Activated CD4-positive, alpha-beta T cell treated with anti-CD3 and anti-CD28 coated beads, Interleukin-2, amount 50 U/mL, for 4 hours (primary cell): ENCODE data around the gene UROD.
"Not testable (repeated sequence)": the region's sequence is repeated elsewhere in the genome, so short reads cannot be mapped to it uniquely, and the experiment has no call there.

Experiments used
- DNase-seq, 2 experiments: peaks; one replicate each; pipeline ENCODE4 v3.0.0-alpha.2; 2020

The UROD gene

DNA sequence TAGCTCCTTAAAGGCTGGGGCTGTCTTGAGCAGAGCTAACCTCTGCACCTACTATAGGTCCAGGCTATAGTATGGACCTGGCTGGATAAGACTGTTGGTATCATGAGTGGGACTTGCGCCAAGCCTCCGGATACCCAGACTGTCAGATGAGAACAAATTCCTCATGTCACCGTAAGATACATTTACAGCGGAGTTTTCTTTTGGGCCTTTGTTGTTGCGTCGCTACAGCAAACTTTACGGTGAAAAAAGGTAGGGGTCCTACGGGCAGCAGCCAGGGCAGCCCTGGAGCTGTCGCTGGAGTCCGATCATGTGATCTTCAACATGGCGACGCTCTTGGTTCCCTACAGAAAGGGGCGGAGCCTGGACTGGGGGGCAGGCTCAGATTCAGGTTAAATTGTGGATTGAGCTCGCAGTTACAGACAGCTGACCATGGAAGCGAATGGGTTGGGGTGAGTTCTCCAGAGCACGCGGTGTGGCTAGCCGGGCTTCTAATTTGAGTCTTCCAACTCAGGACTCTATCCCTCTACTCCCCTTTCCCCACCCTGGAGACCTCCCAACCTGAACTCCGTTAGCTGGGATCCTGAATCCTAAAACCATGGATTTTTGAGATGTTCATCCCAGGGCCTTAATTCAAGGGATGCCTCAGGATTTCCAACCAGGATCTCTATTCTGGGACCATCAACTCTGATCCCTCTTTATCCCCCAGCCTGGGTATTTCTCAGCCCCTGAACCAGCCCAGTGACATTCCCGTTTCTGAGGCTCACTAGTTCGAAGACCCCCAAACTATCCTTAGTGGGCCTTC, at the start of gene UROD:
Gene UROD, plus strand, starts transcription at position 418 of the 802 bp plus-strand sequence. Its CDS starts 12 bp downstream, at position 430.
- peak; percentile 89 for DNase-seq

DNA sequence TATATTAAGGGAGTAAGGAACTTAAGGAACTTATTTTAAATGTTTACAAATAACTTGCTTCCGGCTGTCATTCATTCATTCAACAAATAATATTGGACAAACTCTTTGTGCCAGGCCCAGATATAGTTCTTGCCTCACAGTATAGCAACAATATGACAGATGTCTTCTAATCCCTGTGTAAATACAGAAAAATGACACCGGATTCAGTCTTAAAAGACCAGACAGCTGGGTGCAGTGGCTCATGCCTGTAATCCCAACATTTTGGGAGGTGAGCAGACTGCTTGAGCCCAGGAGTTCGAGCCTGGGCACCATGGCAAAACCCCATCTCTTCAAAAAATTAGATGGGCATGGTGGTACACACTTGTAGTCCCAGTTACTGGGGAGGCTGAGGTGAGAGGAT, 49.3 kb upstream of the UROD start:
- DNase-seq = no peak

GRCh38 chr1:44964396-44964795, 47.7 kb upstream of the UROD start:
- no peak for DNase-seq

DNA sequence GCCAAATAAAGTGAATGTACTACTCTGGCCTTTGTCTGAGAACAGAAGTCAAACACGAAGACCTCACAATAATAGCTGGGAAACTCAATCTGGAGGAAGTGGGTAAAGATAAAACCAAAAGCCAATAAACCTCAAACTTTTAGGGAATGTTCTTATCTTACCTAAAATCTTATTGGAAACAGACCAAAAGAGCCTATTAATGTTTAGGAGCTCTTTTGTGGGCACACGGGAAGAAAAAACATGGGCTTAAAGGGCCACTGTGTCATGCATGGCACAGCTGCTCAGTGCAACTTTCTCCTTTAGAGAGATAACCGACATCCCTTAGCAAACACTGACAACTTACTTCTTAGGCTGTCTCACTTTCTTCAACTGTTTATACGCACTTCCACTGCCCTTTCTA, 41.7 kb upstream of the UROD start:
- DNase-seq = no peak

- DNase-seq = no peak
Observed at GRCh38 chr1:44973645-44974044, 38.4 kb upstream of the UROD start.

DNA sequence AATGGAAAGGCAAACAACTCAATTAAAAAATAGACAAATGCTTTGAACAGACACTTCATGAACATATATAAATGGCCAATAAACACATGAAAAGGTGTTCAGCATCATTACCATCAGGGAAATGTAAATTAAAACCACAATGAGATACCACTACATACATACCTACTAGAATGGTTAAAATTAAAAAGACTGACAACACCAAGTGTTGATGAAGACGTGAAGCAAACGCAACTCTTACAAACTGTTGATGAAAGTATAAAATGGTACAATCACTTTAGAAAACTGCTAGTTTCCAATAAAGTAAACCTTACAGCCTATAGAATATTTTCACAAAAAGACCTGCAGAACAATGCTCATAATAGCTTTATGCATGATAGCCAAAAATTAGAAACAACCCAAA, 35.8 kb upstream of the UROD start:
- DNase-seq = no peak

- DNase-seq = not testable (repeated sequence)
Observed at GRCh38 chr1:44977372-44977771, 34.7 kb upstream of the UROD start.

DNA sequence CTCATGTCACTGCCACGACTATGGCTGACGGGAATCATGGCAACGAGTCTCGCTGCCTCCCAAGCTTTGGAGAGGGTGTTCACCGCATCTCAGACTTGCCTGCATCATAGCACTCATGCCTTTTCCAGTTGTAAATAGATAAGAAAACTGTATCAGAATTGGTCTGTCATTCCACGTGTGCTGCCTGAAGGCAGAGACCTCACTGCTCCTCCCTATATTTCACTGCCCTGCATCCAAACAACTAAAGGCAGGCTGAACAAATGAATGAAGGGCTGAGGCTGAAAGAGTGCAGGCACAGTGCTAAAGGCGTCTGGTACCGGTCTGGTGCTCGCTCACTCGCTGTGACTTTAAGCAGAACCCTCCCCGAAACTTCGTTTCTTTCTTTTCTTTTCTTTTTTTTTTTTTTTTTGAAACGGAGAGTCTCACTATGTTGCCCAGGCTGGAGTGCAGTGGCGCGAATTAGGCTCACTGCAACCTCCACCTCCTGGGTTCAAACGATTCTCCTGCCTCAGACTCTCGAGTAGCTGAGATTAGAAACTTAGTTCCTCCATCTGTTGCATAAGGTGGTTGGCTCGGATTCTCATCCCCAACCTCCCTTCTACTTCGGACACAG, 26.2 kb upstream of the UROD start:
- DNase-seq = no peak

- DNase-seq = no peak
Observed at GRCh38 chr1:44988531-44989156, 23.4 kb upstream of the UROD start.

DNA sequence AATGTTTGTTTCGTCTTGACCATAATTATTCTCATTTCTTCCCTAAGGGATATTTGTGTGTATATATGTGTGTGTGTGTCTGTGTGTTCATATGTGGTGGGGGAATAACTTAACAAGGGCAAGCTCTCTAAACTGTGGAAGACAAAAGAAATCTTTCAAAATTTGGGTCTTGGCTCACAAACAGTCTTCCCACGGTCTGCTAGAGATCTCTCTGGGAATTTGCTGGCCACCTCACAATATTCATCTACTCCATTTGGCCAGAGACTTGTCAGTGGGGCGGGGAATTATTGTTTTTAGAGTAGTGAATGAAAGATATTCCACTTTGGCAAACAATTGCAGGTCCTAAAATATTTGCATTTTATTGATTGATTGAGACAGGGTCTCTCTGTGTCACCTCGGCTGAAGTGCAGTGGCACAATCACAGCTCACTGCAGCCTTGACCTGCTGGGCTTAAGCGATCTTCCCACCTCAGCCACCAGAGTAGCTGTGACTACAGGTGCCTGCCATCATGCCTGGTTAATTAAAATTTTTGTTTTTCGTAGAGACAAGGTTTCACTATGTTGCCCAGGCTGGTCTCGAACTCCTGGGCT, 17.6 kb upstream of the UROD start:
- no peak for DNase-seq

DNA sequence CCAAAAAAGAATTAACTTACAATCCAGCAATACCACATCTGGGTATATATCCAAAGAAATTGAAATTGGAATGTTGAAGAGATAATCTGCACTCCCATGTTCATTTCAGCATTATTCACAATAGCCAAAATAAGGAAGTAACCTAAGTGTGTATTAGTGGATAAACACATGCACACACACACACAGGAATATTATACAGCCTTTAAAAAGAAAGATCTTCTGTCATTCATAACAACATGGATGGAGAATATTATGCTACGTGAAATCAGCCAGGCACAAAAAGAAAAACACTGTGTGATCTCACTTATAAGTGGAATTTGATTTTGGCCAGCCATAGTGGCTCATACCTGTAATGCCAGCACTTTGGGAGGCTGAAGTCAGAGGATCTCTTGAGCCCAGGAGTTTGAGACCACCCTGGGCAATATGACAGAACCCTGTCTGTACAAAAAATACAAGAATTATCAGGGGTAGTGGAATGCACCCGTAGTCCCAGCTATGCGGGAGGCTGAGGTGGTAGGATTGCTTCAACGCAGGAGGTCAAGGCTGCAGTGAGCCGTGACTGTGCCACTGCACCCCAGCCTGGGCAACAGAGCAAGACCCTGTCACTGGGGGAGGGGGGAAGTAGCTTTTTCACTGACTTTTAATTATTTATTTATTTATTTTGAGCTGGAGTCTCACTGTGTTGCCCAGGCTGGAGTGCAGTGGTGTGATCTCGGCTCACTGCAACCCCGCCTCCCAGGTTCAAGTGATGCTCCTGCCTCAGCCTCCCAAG, 16.4 kb upstream of the UROD start:
- no peak for DNase-seq

DNA sequence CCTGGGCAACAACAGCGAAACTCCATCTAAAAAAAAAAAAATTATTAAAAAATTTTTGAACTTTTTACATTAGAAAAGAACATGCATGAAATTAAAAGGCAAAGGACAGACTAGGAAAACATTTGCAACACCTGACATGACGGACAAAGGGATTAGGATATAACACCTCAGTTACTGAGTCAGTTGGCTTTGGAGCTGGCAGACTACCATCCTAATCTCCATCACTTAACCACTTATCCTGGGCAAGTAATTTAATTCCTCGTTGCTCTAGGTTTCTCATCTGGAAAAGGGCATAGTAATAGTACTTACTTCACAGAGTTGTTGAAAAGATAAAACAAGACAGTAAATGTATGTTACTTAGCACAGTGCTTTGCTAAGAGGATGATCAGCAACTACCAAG, 12.8 kb upstream of the UROD start:
- no peak for DNase-seq

- DNase-seq = no peak
Observed at GRCh38 chr1:45001011-45001481, 11.0 kb upstream of the UROD start.

- not testable (repeated sequence) for DNase-seq
Observed at GRCh38 chr1:45001576-45001975, 10.5 kb upstream of the UROD start.

GRCh38 chr1:45002650-45003645, 9.1 kb upstream of the UROD start:
- DNase-seq = no peak

- DNase-seq = no peak
Observed at GRCh38 chr1:45003741-45004140, 8.3 kb upstream of the UROD start.

- DNase-seq = no peak
Observed at GRCh38 chr1:45004281-45004920, 7.7 kb upstream of the UROD start.

GRCh38 chr1:45005761-45006160, 6.3 kb upstream of the UROD start:
- no peak for DNase-seq

DNA sequence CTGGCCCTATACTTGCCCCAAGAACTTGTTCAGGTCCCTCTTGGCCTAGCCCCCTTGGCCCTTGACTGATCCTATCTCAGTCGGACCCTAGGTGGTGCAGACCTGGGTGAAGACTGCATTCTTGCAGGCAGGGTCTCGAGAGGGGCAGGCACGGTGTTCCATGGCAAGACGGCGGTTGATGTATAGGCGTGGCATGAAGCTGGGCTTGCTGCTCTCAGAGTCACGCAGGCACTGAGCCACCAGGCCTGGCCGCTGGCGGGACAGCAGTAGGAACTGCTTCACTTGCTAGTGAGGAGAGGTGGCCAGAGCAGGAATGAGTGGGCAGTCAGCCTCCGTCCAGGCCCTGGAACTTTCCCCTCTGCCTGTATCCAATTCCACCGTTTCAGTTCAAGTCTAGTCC, 4.7 kb upstream of the UROD start:
- no peak for DNase-seq

GRCh38 chr1:45008076-45008475, 4.0 kb upstream of the UROD start:
- DNase-seq = no peak

DNA sequence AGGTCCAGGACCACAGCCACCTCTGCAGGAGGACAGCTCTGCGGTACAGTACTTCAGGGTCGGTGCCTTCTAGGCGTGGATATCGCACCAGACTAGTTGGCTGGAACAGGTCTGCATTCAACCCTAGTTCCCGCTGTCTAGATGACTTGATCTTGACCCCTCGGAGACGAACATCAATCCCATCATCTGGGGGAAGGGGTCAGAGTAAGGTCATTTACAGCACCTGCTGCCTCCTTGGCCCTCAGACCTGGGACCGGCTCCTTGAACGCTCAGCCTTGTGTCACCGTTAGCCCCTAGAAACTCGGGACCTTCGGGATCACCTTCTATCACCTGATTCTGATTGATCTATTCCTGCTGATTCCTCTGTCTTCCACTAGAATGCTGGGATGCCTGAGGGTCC, 3.5 kb upstream of the UROD start:
- no peak for DNase-seq
